GM18520 (cell line): ENCODE data around the gene MACROD2.
"Not testable (repeated sequence)": the region's sequence is repeated elsewhere in the genome, so short reads cannot be mapped to it uniquely, and the experiment has no call there.

ENCODE experiments used
- ATAC-seq: cut with Tn5 transposase; IDR thresholded peaks from one replicate; pipeline ENCODE4 v1.9.1; 2021; ENCODE audit not compliant: unreplicated experiment

MACROD2 gene

DNA sequence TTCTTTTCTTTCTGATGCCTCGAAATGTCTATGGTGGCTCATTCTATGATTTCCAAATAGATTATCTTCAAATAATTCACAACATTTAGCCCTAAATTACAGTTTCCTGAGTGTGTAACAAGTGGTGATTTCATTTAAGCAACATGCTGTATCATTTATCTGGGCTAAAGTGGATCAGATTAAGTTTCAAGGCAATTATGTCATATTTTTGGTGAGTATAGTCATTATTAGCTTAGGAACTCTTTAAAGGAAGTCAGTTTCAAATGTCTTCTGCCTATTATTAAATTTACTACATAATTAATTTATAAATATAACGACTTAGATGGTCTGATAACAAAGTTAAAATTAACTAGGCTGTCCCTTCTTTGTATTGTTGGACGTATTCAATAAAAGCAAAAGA is 1190.0 kb downstream of the MACROD2 start:
- no peak for ATAC-seq

DNA sequence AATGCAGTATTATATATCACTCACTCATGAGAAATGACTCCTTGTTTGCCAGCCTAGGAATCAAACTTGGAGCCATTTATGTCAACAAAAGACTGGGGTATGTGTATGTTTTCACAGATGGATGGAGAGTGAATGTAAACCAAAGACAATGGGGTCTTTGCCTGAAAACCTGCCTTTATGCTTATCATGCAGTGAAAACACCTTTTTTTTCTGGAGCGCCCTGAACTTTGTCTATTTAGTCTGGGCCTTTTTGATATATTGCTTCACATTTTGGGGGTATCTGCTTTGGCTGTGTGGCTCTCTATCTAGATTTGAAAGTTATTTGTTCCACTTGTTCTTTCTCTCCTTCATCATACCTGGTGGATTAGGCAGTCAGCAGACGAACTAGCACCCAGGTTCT is 1190.6 kb downstream of the MACROD2 start:
- no peak for ATAC-seq

DNA sequence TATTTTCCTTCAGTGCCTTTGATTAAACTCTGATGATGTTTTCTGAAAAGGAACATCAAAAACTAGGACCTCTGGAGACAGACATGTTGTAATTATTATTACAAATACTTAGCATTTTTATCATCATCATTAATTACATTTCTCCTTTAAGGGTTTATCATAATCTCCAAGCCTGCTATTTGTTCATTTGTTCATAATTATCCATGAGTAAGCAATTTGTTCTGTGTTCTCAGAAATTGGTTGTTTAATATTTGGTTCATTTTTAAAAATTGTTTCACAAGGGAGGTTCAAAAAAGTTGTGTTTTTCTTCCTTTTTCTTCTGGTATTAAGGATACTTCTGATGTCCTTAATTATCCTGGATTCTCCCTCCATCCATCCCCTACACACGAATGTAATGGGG is 1192.3 kb downstream of the MACROD2 start:
- ATAC-seq: no peak

DNA sequence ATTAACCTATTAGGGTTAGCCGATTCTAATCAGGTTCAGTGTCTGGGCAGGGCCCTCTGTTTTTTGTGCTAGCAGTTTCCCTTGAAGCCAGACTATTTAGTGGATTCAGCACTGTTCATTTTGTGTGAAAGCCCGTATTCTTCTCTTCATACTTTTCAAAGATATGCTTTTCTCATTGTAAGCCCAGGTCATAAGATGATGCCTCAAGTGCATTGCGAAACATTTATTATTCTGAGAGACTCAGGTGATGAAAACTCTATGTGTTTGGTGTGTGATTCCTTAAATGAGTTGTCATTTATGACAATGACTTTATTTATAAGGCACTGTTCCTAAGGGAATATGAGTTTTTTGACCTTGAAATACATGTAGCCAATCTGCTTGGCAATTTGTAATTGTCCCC is 1193.1 kb downstream of the MACROD2 start:
- ATAC-seq: no peak

DNA sequence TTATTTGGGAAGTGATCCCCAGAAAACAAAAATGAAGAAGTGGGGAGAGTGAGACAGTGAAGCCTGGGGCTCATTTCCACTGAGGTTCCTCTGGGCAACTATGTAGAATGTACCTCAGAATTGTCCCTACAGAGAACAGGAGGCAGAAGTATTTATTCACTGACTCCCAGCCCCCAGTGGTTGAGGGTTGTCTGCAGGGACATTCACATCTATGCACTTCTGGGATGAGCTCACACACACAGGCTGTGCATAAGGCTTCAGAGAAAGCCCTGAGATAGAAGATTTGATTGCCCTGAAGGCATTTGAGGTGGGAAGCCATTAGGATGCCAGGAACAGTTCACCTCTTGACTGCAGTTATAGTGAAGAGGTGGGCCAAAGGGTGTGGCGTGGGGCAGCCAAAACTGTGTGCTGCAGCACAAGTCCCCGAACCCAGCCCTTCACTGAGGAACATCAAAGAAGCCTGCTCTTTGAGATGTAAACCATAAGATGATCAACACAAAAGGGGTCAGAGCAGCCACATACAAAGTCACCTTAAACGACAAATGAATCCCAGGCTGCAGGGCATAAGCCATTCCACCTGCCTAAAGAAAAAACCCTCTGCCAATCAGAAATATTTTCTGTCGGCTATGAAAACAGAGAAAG is 1195.9 kb downstream of the MACROD2 start:
- no peak for ATAC-seq

DNA sequence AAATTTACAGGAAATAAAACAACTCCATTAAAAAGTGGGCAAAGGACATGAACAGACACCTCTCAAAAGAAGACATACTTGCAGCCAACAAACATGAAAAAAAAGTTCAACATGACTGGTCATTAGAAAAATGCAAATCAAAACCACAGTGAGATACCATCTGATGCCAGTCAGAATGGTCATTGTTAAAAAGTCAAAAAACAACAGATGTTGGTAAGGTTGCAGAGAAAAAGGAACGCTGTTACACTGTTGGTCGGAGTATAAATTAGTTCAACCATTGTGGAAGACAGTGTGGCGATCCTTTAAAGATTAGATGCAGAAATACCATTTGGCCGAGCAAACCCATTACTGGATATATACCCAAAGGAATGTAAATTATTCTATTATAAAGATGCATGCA is 1200.1 kb downstream of the MACROD2 start:
- no peak for ATAC-seq

DNA sequence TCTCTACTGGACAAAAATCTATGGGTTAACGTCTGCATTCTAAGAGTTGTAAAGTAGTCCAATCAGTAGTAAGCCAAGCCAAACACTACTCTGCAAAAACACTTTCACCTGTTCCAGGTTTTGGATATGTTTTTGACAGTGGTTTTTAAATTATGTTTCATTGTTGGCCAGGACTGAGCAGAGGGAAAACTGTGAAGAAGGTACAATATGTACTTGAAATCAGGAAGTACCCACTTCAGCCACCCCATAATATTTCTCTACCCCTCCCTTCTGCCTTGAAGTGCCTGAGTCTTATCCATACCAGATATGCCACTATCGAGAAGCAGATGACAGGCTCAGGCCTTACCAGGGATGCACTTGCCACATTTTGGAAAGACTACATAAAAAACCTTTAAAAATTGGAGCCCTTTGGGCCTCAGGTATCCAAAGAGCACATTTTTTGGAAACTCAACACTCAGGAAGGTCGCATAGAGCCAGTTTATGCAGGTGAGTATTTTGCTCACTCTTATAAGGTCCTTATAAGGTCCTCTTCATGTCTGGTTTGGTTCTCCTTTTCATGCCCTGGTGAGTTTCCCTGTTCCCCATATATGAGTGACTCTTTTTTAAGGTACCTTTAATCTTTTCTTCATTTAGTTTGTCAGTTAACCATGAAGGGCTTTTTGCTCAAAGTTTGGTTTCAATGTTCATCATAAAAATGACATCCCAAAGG is 1201.4 kb downstream of the MACROD2 start:
- ATAC-seq: no peak

DNA sequence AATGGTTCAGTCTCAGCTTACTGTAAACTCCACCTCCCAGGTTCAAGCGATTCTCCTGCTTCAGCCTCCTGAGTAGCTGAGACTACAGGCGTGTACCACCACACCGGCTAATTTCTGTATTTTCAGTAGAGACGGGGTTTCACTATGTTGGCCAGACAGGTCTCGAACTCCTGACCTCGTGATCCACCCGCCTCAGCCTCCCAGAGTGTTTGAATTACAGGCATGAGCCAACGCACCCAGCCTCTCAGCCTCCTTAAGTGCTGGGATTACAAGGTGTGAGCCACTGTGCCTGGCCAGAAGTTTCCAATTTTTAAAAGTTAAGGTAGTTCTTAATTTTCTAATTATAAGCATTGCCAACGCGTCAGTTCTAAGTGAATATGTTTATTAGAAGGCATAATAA is 1202.7 kb downstream of the MACROD2 start:
- ATAC-seq: not testable (repeated sequence)

DNA sequence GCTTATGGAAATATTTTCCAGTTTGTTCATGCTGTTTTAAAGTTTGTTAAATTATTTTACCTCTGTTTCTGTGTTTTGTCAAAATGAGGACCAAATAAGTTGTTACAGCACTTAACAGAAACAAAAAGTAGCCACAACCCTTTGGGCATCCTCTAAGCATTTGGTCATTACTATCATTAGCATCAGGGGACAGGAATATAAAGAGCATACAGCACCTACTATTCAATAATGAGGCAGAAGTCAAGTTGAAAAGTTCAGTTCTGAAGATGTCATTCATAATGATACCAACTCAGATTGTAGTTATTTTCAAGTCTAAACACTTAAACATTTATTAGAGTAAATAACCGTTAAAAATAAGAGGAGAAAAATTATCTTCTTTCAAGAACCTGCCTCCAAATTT is 1204.4 kb downstream of the MACROD2 start:
- peak; percentile 50 for ATAC-seq

DNA sequence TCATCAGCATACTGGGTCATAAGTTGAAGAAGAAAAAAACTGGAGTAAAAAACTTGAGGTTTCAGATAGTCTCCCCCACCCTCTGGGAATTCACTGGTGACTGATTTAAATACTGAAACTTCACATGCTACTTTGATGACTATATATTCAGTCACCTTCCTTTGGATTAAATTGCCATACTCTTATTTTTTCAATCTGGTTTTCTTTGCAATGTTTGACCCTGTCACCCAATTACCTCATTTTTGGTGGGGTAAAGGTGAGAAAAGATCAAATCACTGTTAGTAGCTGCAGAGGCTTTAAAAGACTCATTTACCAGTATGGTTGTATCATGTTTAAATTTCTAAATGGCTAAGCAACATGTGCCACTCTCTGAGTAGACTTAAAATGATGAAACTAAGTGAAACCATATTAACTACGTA is 1204.8 kb downstream of the MACROD2 start:
- ATAC-seq: peak; percentile 57

DNA sequence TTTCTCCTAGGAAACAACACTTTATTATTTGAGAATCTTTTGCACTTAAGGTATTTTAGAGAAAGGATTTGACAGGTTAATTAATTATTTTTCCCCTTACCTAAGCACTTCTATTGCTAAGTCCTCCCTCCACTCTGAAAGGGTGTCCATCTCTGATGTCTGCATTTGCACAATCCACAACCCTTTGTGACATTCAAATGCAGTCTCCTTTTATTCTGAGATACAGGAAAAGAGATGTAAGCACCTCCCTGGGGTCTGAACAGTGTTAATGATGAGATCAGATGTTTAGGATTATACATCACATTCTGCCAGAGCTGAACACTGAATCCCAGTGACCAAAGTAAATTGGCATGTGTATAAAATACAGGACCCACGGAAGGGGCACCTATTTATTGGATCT is 1206.3 kb downstream of the MACROD2 start:
- no peak for ATAC-seq

DNA sequence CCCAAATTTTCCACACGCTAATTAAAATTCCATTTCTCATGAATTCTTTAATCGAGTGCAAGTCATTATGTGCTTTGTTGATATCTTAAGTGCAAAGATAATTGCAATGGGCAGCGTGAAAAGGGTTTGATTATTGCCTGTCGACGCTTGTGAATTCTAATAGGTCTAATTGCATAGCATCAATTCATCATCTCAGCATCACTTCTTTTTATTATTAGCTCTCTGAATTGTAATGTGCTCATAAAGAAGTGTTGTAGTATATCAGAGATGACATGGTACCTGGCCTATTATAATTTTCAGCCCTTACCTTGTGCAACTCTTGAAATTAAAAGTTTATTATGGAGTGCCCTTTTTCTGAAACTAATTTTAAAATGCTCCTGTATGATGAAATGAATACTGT is 1208.9 kb downstream of the MACROD2 start:
- no peak for ATAC-seq

DNA sequence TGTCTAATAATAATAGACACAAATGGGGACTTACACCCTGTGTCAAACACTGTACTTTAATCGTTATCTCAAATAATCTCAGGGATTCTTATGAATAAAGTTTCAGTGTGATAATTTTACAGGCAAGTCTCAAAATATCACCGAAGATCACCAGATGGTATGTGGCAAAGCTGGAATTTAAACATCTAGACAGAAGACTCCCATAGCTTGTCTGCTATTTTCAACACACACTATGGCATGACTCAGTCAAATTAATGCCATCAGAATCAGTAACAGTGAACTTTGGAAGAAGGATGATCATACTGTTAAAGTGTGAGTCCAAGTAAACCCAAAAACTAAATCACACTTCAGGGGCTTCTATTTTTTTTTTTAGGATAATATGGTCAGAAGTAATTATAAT is 1209.7 kb downstream of the MACROD2 start:
- ATAC-seq: no peak

DNA sequence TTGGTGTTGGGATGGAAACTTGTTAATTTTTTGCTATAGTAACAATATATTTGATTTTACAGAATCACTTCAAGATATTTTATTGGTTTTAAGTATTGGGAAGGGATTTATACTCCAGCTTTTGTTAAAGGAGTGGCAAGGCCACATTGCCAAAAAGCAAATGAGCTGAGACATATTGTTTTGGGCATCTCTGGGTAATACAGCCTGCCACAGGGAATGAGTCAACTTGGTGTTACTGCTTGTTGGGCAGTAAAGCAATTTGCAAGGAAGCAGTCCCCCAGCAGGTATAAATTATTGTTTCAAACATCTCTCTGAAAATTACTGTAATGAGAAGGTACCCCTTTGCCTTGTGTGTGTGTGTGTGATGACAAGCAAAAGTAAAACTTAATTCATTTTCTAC is 1210.4 kb downstream of the MACROD2 start:
- no peak for ATAC-seq

DNA sequence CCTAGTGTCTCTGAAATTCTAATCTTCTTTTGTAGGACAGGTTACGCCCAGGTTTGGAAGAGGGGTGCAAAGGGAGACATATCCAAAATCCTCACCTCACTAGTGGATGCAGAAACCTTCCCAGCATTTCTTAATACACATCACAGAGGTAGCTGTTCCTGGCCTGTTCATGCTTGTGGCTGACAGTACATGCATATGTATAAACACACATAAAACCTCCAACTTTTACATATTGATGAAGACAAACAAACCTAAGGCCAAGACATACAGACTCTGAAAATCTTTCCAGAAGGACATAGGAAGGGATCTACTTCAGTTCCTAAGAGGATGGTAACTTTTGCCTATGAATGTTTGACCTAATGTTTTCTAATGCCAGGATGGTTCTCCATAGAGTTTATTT is 1214.2 kb downstream of the MACROD2 start:
- no peak for ATAC-seq

DNA sequence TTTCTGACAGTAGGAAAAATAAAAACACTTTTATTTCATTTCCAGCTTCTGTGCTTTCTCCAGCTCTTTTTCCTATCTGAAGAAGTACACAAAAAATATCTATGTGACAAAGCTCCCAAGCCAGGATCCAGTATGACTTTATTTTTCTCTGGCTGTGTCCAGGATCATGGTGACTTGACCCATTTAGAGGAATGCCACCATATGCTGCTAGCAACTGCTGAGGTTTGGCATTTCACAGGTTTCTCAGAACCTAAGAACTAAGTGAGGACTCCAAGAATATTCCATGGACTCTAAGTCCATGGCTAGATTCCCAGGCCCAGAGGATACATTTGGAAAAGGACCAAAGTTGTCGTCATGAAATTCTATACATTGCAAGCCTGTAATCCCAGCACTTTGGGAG is 1218.7 kb downstream of the MACROD2 start:
- ATAC-seq: no peak

DNA sequence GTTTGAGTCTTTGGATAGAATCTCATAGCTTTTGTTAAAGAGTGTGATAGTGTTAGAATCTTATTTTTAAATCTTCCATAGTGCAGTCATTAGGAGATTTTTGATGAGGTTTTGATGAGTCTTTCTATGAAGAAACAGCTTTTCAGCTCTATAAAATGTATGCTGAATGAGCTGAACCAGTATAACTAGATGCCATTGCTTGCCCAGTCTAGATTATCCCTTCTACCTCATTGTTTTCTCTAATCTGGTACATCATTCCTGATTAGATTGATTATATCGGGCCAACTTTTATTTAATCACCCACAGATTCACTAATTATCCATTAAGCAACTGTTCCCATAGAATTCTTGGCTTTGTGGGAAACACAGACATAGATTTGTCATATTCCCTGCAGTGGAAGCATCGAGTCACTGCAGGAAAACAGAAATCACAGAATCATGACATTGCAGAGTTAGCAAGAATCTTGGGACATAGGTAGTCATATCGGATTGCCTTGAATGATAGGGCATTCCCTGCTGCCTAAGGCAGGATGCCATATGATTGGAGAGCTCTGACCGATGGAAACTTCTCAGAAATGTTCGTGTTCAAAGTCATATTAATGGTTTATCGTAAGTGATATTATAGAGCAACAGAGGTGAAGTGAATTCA is 1224.8 kb downstream of the MACROD2 start:
- ATAC-seq: no peak

DNA sequence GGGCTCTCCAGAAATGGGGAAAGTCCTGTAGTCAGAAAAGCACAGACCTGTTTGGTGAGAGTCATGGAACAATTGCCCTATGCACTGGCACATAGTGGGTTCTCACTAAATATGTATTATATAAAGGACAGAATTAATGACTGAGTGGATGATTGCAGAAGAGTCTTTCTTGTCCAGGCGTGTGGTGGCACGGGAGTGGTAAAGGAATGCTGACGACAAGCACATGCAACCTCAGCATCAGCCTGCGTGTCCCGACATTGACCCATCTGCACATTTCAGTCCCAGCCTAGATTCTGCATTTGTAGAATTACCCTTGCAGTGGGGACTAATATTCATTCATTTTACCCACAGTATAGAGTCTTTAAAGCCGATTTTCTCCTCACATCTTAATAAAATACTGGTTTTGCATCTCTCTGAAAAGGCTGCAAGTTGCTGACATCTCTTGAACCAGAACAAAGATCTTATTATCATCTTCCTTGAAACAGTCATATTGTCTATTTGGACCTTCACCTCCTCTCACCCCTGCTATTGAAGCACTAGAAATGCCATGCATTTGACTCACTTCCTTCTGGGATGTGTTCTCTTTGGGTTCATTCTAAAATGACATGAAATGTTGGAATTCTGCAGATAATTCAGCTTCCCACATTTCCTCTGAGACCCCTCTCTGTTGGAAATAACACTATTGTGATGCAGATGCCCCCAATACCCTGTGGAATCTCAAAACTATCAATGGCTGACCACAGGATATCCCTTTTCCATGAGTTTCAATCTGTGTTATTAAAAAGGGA is 1225.7 kb downstream of the MACROD2 start:
- ATAC-seq: no peak

DNA sequence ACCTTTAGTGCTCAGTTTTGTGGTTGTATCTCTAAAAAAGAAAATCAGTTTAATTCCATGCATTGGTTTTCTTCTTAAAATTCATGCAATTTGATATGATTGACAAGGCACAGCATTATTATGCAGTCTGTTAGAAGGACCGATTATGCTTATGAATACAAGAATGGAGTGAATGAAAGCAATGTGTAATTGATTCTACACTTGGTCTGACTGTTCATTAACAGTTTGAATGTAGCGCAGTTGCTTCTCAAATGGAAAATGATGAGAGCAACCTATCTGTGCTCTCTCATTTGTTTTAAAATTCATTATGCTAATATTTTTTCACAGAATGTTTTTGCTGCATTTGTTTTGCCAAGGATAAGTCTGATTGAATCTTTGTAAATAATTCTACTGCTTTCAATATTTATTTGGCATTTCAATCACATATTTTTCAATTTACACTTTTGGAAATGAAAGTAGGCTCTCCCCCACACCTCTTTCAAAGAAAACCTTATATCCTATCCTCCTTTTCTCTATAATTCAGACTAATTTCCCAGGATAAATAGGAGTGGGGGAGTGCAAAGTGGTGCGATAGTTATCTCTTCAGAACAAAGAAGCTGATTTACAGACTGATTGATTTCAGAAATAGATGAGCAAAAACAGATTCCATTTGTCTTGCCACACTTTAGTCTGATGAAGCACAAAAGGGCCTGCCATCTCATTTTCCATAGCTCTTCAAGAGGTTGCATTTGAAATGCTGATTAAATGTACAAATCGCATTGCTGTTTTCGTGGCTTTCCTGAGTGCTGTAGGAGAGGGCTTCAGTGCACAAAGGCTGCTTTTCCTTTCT is 1227.4 kb downstream of the MACROD2 start:
- no peak for ATAC-seq

DNA sequence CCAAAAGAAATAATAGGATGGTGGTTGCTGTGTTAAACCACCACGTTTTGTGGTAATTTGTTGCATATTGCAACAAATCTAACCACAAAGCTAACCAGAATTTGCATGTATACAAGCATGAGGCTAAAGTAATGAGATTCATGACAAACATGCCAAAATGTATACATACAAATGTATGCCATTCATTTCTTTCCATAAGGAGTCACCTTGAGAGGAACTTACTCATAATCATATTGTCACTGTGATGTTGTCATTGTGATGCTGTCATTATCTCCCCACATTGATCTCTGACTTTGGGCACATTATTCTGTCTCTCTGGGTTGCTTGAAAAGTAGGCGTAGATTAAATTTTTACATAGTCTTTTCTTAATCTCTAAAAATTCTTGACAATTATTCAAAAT is 1228.9 kb downstream of the MACROD2 start:
- ATAC-seq: no peak

DNA sequence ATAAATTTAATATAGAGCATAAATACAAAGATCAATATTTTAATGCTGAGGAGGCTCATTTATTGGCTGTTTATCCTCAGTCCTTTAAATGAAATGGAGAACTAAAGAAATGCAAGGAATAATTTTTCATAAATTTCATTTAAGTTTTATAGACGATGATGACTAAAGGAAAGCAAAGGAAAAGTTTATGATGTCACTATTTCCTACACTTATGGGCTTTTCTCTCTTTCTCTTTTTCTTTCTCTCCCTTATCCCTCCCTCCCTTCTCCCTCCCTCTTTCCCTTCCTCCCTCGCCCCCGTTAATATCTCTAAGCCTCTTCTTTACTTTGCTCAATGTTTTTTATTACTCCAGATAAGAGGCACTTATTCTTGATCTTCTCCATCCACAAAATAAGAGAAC is 1231.8 kb downstream of the MACROD2 start:
- ATAC-seq: no peak
